IPS-18c (cell line): ENCODE data around the gene CLIP3.
"Not testable (repeated sequence)": the region's sequence is repeated elsewhere in the genome, so short reads cannot be mapped to it uniquely, and the experiment has no call there.

ENCODE experiments used
- H3K4me3 ChIP-seq: 2 replicates; pipeline ENCODE4 v1.7.0; 2013; ENCODE audit warnings: low read depth, mild to moderate bottlenecking, low read length, moderate library complexity; ENCODE audit not compliant: insufficient read depth
- H3K9me3 ChIP-seq: one replicate; pipeline ENCODE4 v1.6.1; 2013; ENCODE audit warnings: mild to moderate bottlenecking, low read length, moderate library complexity; ENCODE audit not compliant: control insufficient read depth, insufficient read depth

Gene CLIP3

GRCh38 chr19:36032251-36033104, at the start of gene CLIP3:
Gene CLIP3 (minus strand): TSS chr19:36032873. CDS start chr19:36032357, 516 bp downstream.
- H3K4me3 ChIP-seq, result peak within 1 kb of the TSS; percentile 87
- H3K9me3 ChIP-seq, result no peaks in the 10 kb centered on the region

- Histone ChIP-seq H3K4me3 (no peak overlapping the region), H3K9me3 (no peaks in the 10 kb centered on the region)
Observed at GRCh38 chr19:36081894-36082293, 49.2 kb upstream of the CLIP3 start.

GRCh38 chr19:36081385-36081784, 48.7 kb upstream of the CLIP3 start:
- no peak overlapping the region for H3K4me3 ChIP-seq
- H3K9me3 ChIP-seq, result no peaks in the 10 kb centered on the region

GRCh38 chr19:36079389-36079945, 46.8 kb upstream of the CLIP3 start:
- H3K9me3 ChIP-seq, result no peaks in the 10 kb centered on the region
- no peak overlapping the region for H3K4me3 ChIP-seq

GRCh38 chr19:36073121-36073876, 40.6 kb upstream of the CLIP3 start:
- H3K9me3 ChIP-seq, result no peaks in the 10 kb centered on the region

GRCh38 chr19:36072081-36072480, 39.4 kb upstream of the CLIP3 start:
- H3K9me3 ChIP-seq, result no peaks in the 10 kb centered on the region
- no peak overlapping the region for H3K4me3 ChIP-seq

More at GRCh38 chr19:36073121-36073876, 40.6 kb upstream of the CLIP3 start:
- no peak overlapping the region for H3K4me3 ChIP-seq

GRCh38 chr19:36068810-36069499, 36.3 kb upstream of the CLIP3 start:
- H3K4me3 ChIP-seq, H3K9me3 ChIP-seq: not testable (repeated sequence)

GRCh38 chr19:36067681-36068080, 35.0 kb upstream of the CLIP3 start:
- no peak overlapping the region for H3K4me3 ChIP-seq
- no peaks in the 10 kb centered on the region for H3K9me3 ChIP-seq

GRCh38 chr19:36064826-36065225, 32.2 kb upstream of the CLIP3 start:
- no peak overlapping the region for H3K4me3 ChIP-seq
- H3K9me3 ChIP-seq, result no peaks in the 10 kb centered on the region

GRCh38 chr19:36061367-36061766, 28.7 kb upstream of the CLIP3 start:
- H3K9me3 ChIP-seq, result no peaks in the 10 kb centered on the region
- H3K4me3 ChIP-seq, result no peak overlapping the region

- Histone ChIP-seq H3K4me3 (no peak overlapping the region), H3K9me3 (no peaks in the 10 kb centered on the region)
Observed at GRCh38 chr19:36060430-36060829, 27.8 kb upstream of the CLIP3 start.

- Histone ChIP-seq H3K4me3 (no peak overlapping the region), H3K9me3 (no peaks in the 10 kb centered on the region)
Observed at GRCh38 chr19:36059180-36059910, 26.7 kb upstream of the CLIP3 start.

GRCh38 chr19:36058481-36059179, 26.0 kb upstream of the CLIP3 start:
- H3K4me3 ChIP-seq, result no peak overlapping the region
- H3K9me3 ChIP-seq, result no peaks in the 10 kb centered on the region

GRCh38 chr19:36054733-36055686, 22.3 kb upstream of the CLIP3 start, which contains the start of gene WDR62:
Gene WDR62 (plus strand): TSS chr19:36054897. CDS start chr19:36054972, 75 bp downstream.
- H3K4me3 ChIP-seq, result peak within 1 kb of the TSS; percentile 91
- no peaks in the 10 kb centered on the region for H3K9me3 ChIP-seq

GRCh38 chr19:36054119-36054732, 21.6 kb upstream of the CLIP3 start, which contains the start of gene THAP8:
Gene THAP8 (minus strand): TSS chr19:36054285. CDS start chr19:36054217, 68 bp downstream.
- Histone ChIP-seq H3K4me3 (peak within 1 kb of the TSS; percentile 91), H3K9me3 (no peaks in the 10 kb centered on the region)
